Keratinocyte (primary cell): ENCODE data around the gene PCDHGC5. TPM values are rescaled to one million over a fixed set of nuclear protein-coding genes. Genes with fewer than 3 reads are reported as not detected.

Source experiments
- DNase-seq: peaks from one replicate; pipeline ENCODE4 v3.0.0-alpha.2; 2011; ENCODE audit warnings: low read depth, missing footprints, low spot score
- FAIRE-seq: peaks from 2 replicates; lab custom pipeline; 2011; peaks lifted over from hg19 to GRCh38; lab: Jason Lieb, UNC
- H2AFZ ChIP-seq: 2 replicates; pipeline ENCODE4 v1.6.0; 2012; ENCODE audit warnings: low read length, control low read depth, inconsistent platforms; ENCODE audit not compliant: control insufficient read depth
- H3K27ac ChIP-seq: 2 replicates; pipeline ENCODE4 v1.5.1; 2011; ENCODE audit warnings: low read length; ENCODE audit not compliant: control insufficient read depth, insufficient read depth
- H3K27me3 ChIP-seq: 3 replicates; pipeline ENCODE4 v1.6.0; 2011; ENCODE audit warnings: low read length; ENCODE audit not compliant: control insufficient read depth, insufficient read depth; ENCODE audit errors: extremely low read depth
- H3K36me3 ChIP-seq, 2 experiments: 2 replicates in 1 of 2; 3 replicates in 1 of 2; pipeline ENCODE4 v1.5.1; 2011; ENCODE audit warnings: low read length in 2 of 2, mild to moderate bottlenecking in 1 of 2; ENCODE audit not compliant: control insufficient read depth in 2 of 2, insufficient read depth in 2 of 2; ENCODE audit errors: extremely low read depth in 1 of 2
- H3K4me1 ChIP-seq: 3 replicates; pipeline ENCODE4 v1.5.1; 2011; ENCODE audit warnings: low read length; ENCODE audit not compliant: control insufficient read depth, insufficient read depth; ENCODE audit errors: extremely low read depth
- H3K4me2 ChIP-seq: 3 replicates; pipeline ENCODE4 v1.6.0; 2011; ENCODE audit warnings: low read depth, low read length; ENCODE audit not compliant: control insufficient read depth, insufficient read depth; ENCODE audit errors: extremely low read depth
- H3K4me3 ChIP-seq, 3 experiments: fragments of 200-600 bp in 1 of 3; sonication (generic) in 1 of 3; 2 replicates in 2 of 3; 3 replicates in 1 of 3; pipeline ENCODE4 v1.5.1; 2011 to 2016; ENCODE audit warnings: low read length in 3 of 3, mild to moderate bottlenecking in 3 of 3, control low read depth in 2 of 3, inconsistent platforms in 1 of 3, low read depth in 1 of 3, mixed read lengths in 1 of 3, mixed run types in 1 of 3, moderate library complexity in 1 of 3; ENCODE audit not compliant: control insufficient read depth in 2 of 3, insufficient read depth in 2 of 3; ENCODE audit errors: extremely low read depth in 1 of 3
- H3K79me2 ChIP-seq: 2 replicates; pipeline ENCODE4 v1.6.0; 2012; ENCODE audit warnings: low read length; ENCODE audit not compliant: control insufficient read depth, insufficient read depth
- H3K9ac ChIP-seq: 3 replicates; pipeline ENCODE4 v1.6.0; 2011; ENCODE audit warnings: low read length; ENCODE audit not compliant: control insufficient read depth, insufficient read depth; ENCODE audit errors: extremely low read depth
- H3K9me1 ChIP-seq: 3 replicates; pipeline ENCODE4 v1.6.0; 2011; ENCODE audit warnings: low read length; ENCODE audit not compliant: control insufficient read depth, insufficient read depth; ENCODE audit errors: extremely low read depth
- H3K9me3 ChIP-seq: 2 replicates; pipeline ENCODE4 v1.5.1; 2012; ENCODE audit warnings: low read depth, low read length; ENCODE audit not compliant: control insufficient read depth
- H4K20me1 ChIP-seq: 3 replicates; pipeline ENCODE4 v1.6.0; 2011; ENCODE audit warnings: low read length; ENCODE audit not compliant: control insufficient read depth, insufficient read depth; ENCODE audit errors: extremely low read depth
- EZH2 ChIP-seq: IDR thresholded peaks from one replicate; pipeline ENCODE4 v1.6.1; 2012; ENCODE audit warnings: inconsistent platforms, mild to moderate bottlenecking, low read length, moderate library complexity
- dilution Hi-C: fragments of 300-500 bp; cut with MboI; formaldehyde crosslinking; loops from one replicate; pipeline ENCODE4 v1.7.0; 2020; ENCODE audit warnings: low sequenced_read_pairs; ENCODE audit not compliant: extremely low pct_ligation_motif_present
- polyA plus RNA-seq, 5 experiments: library from polyadenylated mRNA; depleted of rRNA in 3 of 5; stranded (reverse) in 3 of 5; stranded (forward) in 1 of 5; unstranded in 1 of 5; fragments of >200 nt; gene quantifications; 1 replicate in 1 of 5; 2 replicates in 3 of 5; 3 replicates in 1 of 5; pipeline versions ENCODE4 v1.2.1 to v1.2.3, GENCODE V29; 2011 to 2012; ENCODE audit warnings: missing spikeins in 2 of 5, low read depth in 1 of 5, low replicate concordance in 1 of 5
- TF ChIP-seq, protein P1 (sequence below), 3 experiments: IDR thresholded peaks in 1 of 3; conservative IDR thresholded peaks in 1 of 3; optimal IDR thresholded peaks in 1 of 3; 2 replicates in 2 of 3; 3 replicates in 1 of 3; pipeline versions ENCODE3 to v1.5.1; 2011; ENCODE audit warnings: low read length in 3 of 3, mild to moderate bottlenecking in 3 of 3, moderate library complexity in 2 of 3, control low read depth in 1 of 3, inconsistent platforms in 1 of 3; ENCODE audit not compliant: insufficient read depth in 2 of 3; ENCODE audit errors: extremely low read depth in 1 of 3

PCDHGC5 gene
- polyA plus RNA-seq, 1 donor (not counting 4 experiments of a cell fraction or from before 2014, with no cell fraction given): 0.77 TPM

DNA sequence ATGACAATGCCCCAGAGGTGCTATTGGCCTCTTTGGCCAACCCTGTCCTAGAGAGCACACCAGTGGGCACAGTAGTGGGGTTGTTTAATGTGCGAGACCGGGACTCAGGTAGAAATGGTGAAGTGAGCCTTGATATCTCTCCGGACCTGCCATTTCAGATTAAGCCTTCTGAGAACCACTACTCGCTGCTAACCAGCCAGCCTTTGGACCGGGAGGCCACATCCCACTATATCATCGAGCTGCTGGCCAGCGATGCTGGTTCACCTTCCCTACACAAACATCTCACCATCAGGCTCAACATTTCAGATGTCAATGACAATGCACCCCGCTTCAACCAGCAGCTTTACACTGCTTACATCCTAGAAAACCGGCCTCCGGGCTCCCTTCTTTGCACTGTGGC is 1.4 kb downstream of the PCDHGC5 start:
- no peak overlapping the region for H3K27ac ChIP-seq
- TF ChIP-seq, protein P1, sequence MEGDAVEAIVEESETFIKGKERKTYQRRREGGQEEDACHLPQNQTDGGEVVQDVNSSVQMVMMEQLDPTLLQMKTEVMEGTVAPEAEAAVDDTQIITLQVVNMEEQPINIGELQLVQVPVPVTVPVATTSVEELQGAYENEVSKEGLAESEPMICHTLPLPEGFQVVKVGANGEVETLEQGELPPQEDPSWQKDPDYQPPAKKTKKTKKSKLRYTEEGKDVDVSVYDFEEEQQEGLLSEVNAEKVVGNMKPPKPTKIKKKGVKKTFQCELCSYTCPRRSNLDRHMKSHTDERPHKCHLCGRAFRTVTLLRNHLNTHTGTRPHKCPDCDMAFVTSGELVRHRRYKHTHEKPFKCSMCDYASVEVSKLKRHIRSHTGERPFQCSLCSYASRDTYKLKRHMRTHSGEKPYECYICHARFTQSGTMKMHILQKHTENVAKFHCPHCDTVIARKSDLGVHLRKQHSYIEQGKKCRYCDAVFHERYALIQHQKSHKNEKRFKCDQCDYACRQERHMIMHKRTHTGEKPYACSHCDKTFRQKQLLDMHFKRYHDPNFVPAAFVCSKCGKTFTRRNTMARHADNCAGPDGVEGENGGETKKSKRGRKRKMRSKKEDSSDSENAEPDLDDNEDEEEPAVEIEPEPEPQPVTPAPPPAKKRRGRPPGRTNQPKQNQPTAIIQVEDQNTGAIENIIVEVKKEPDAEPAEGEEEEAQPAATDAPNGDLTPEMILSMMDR (optimal IDR thresholded peaks at IDR 0.05 in 1 of 3, IDR thresholded peaks at IDR 0.05 in 1 of 3, conservative IDR thresholded peaks at IDR 0.05 in 1 of 3; ENCODE audit: extremely low read depth in 1 of 3, insufficient read depth in 2 of 3, low read length in 3 of 3): no peak
- TF ChIP-seq EZH2: no peak
- no peaks in the 10 kb centered on the region for H3K9me1 ChIP-seq
- no peaks in the 10 kb centered on the region for H3K27me3 ChIP-seq
- no peak overlapping the region for H2AFZ ChIP-seq
- H3K9me3 ChIP-seq: no peaks in the 10 kb centered on the region
- H3K79me2 ChIP-seq: no peaks in the 10 kb centered on the region
- dilution Hi-C loops: no loop called here
- peaks cover 21% of the 10 kb centered on the region for H3K4me1 ChIP-seq
- H3K36me3 ChIP-seq: peaks cover 0 to 3% of the 10 kb centered on the region in 2 experiments
- no peak overlapping the region for H3K4me2 ChIP-seq
- no peak overlapping the region for H3K4me3 ChIP-seq
- no peak overlapping the region for H3K9ac ChIP-seq
- DNase-seq (no peak), FAIRE-seq (no peak)
- no peaks in the 10 kb centered on the region for H4K20me1 ChIP-seq

DNA sequence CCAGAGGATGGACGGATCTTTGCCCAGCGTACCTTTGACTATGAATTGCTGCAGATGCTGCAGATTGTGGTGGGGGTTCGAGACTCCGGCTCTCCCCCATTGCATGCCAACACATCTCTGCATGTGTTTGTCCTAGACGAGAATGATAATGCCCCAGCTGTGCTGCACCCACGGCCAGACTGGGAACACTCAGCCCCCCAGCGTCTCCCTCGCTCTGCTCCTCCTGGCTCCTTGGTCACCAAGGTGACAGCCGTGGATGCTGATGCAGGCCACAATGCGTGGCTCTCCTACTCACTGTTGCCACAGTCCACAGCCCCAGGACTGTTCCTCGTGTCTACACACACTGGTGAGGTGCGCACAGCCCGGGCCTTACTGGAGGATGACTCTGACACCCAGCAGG is 1.9 kb downstream of the PCDHGC5 start:
- H3K4me2 ChIP-seq: no peak overlapping the region
- peaks cover 21% of the 10 kb centered on the region for H3K4me1 ChIP-seq
- no peak overlapping the region for H3K27ac ChIP-seq
- no peak overlapping the region for H2AFZ ChIP-seq
- FAIRE-seq (no peak), DNase-seq (no peak)
- no peaks in the 10 kb centered on the region for H3K27me3 ChIP-seq
- H3K9ac ChIP-seq: no peak overlapping the region
- H4K20me1 ChIP-seq: no peaks in the 10 kb centered on the region
- dilution Hi-C loops: no loop called here
- peaks cover 0 to under 1% of the 10 kb centered on the region in 2 experiments for H3K36me3 ChIP-seq
- no peaks in the 10 kb centered on the region for H3K9me3 ChIP-seq
- no peaks in the 10 kb centered on the region for H3K79me2 ChIP-seq
- H3K4me3 ChIP-seq: no peak overlapping the region
- TF ChIP-seq, protein P1 (optimal IDR thresholded peaks at IDR 0.05 in 1 of 3, IDR thresholded peaks at IDR 0.05 in 1 of 3, conservative IDR thresholded peaks at IDR 0.05 in 1 of 3; ENCODE audit: extremely low read depth in 1 of 3, insufficient read depth in 2 of 3, low read length in 3 of 3): no peak
- no peak for TF ChIP-seq EZH2
- H3K9me1 ChIP-seq: no peaks in the 10 kb centered on the region
